Measurements from ENCODE around the gene IFNG. TPM values are rescaled to one million over a fixed set of nuclear protein-coding genes. Genes with fewer than 3 reads are reported as not detected.

IFNG gene
- total and polyA plus RNA-seq, 2 donors: not detected

DNA sequence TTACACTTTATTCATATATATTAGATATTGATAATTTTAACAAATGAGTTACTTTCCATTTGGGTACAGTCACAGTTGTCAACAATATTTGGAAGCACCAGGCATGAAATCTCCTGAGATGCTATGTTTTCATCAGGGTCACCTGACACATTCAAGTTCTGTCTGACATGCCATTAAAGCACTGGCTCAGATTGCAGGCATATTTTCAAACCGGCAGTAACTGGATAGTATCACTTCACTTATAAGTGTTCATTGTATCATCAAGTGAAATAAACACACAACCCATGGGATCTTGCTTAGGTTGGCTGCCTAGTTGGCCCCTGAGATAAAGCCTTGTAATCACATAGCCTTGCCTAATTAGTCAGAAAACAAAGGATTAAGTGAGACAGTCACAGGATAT, 4.8 kb downstream of the IFNG start:
- 26% methylated on average over 1 of the region's 1 CpG for WGBS
- Histone ChIP-seq H3K36me3 (ENCODE audit: insufficient read depth) (no peaks in the 10 kb centered on the region), H3K4me3 (ENCODE audit: low read depth, low read length) (no peak overlapping the region), H3K4me1 (ENCODE audit: insufficient read depth) (no peaks in the 10 kb centered on the region), H3K27ac (ENCODE audit: low read depth) (no peak overlapping the region)
- DNase-seq (ENCODE audit: extremely low spot score): no peak

DNA sequence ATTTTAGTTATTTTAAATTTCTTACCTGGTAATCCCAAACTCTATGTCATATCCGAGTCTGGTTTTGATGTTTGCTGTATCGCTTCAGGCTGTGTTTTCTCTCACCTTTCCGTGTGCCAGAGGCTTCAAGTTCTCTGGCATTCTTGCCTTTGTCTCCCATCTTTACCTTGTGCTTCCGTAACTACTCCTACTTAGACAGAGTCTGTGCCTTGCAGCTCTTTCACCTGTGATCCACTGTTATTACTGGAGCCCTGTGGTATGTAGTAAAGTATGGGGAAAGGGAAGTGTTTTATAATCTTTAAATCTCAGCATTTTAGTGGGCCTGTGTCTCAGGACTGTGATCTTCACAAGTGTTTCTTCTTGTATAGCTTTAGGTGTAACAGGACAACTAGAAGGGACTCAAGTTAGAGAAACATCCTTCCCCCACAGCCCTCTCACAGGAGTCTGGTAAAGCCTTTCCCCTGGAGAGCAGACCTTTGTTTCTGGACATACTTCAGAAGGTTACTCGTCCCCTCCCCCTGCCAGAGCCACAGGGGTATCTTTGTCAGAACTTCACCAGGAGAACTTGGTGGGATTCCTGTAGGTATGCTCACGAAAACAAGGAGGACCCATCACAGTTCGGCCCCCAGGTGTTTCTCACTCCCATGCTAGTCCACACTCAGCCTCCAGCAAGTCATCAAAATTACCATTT, 11.1 kb downstream of the IFNG start:
- no peak overlapping the region for H3K4me3 ChIP-seq (ENCODE audit: low read depth, low read length)
- H3K36me3 ChIP-seq (ENCODE audit: insufficient read depth): no peaks in the 10 kb centered on the region
- DNase-seq (ENCODE audit: extremely low spot score): no peak
- no peak overlapping the region for H3K27ac ChIP-seq (ENCODE audit: low read depth)
- no peaks in the 10 kb centered on the region for H3K4me1 ChIP-seq (ENCODE audit: insufficient read depth)
- WGBS: 76% methylated on average over 7 of the region's 7 CpGs

DNA sequence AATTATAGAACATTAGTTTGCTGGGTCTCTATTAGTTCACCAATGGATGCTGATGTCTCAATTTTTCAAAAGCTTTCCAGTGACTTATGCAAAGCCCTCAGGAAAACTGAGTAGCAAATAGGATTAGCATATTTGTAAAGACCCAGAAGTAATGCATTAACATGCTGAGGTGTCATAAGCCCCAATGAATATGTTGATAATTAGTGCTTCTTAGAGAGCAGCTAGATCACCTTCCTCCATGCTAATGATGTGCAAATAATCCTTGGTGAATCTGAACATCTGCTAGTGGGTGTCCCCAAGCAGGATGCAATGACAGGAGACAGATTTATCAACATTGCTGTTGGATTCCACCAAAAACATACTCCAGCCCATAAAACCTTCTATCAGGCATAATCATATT, 19.0 kb downstream of the IFNG start:
- H3K4me1 ChIP-seq (ENCODE audit: insufficient read depth): no peaks in the 10 kb centered on the region
- H3K4me3 ChIP-seq (ENCODE audit: low read depth, low read length): no peak overlapping the region
- H3K27ac ChIP-seq (ENCODE audit: low read depth): no peak overlapping the region
- no peak for DNase-seq (ENCODE audit: extremely low spot score)
- H3K36me3 ChIP-seq (ENCODE audit: insufficient read depth): no peaks in the 10 kb centered on the region

DNA sequence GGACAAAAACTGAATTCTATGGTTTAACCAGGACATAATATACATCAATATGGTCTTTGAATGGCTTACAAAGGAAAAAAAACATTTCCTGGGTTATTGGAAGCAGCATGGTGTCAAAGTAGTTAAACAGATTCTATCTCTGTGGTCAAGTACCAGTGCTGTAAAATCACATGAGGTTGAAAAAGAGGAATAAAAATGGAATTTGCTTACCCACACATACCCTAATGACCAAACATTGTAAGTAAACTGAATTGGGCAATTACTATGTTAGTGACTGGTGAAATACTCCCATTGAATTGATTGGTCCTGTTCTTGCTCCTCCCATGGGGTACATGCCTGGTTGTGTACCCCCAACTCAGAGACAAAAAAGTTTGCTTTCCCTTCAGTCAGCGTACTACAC, 19.6 kb downstream of the IFNG start:
- H3K4me1 ChIP-seq (ENCODE audit: insufficient read depth): no peaks in the 10 kb centered on the region
- H3K27ac ChIP-seq (ENCODE audit: low read depth): no peak overlapping the region
- H3K4me3 ChIP-seq (ENCODE audit: low read depth, low read length): no peak overlapping the region
- no peak for DNase-seq (ENCODE audit: extremely low spot score)
- no peaks in the 10 kb centered on the region for H3K36me3 ChIP-seq (ENCODE audit: insufficient read depth)
- WGBS: 80% methylated on average over 1 of the region's 1 CpG

DNA sequence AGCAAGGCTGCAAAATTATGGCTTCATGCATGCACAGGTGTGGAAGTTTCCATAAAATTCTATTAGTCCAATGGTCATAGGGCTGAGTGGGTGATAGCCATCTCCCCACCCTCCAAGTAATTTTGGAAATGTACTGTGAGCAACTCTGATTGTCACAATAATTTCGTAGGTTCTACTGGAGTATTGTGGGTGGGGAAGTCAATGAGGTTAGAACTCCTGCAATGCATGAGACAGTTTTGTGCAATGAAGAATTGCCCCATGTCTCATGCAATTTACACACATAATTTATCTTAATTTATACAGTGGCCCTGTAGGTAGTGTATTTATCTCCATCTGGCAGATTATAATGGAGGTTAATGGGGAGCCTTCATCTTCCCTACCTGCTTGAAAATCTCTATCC, 20.5 kb downstream of the IFNG start:
- H3K36me3 ChIP-seq (ENCODE audit: insufficient read depth): no peaks in the 10 kb centered on the region
- no peak for DNase-seq (ENCODE audit: extremely low spot score)
- no peak overlapping the region for H3K27ac ChIP-seq (ENCODE audit: low read depth)
- 79% methylated on average over 1 of the region's 1 CpG for WGBS
- H3K4me3 ChIP-seq (ENCODE audit: low read depth, low read length): no peak overlapping the region
- H3K4me1 ChIP-seq (ENCODE audit: insufficient read depth): no peaks in the 10 kb centered on the region

DNA sequence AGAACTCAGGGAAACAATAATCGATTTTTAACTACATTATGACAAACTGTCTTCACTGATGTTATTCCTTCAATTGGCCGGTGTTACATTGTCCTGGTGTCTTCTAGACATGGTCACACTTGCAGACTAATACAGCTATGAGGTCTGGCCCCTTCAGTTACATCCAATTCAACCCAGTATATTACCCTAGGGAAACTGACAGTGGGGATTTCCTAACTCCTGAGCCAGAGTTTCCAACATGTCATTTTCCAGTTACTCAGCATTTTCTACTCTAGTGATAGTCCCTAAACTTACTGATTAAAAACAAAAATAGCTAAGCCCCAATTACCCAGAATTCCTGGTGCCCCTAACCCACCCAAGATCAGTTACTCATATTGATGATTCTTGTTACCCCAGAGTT, 21.1 kb downstream of the IFNG start:
- WGBS: 88% methylated on average over 2 of the region's 2 CpGs
- Histone ChIP-seq H3K27ac (ENCODE audit: low read depth) (no peak overlapping the region), H3K4me3 (ENCODE audit: low read depth, low read length) (no peak overlapping the region), H3K4me1 (ENCODE audit: insufficient read depth) (no peaks in the 10 kb centered on the region), H3K36me3 (ENCODE audit: insufficient read depth) (no peaks in the 10 kb centered on the region)
- DNase-seq (ENCODE audit: extremely low spot score): no peak

DNA sequence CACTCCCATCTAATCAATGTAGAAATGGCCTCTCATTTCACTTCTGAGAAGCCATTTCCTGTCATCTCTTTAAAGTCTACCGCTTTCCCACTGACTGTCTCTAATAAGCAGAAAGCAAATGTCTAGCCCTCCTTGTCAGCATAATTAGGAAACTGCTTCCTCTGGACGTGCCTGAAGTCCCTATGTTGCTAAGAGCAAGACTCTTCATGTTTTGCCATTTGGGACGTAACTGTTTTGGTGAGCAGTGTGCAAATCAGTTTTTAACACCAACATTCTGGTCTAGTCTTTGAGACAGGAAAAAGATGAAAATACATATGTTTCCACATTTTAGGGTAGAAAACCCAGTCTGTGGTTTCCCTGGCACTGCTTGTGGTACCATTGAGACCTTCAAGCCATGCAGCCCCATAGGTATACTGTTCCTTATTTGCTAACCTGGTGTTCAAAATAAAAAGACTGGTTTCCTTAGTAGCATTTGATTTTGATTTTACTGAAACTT, 22.2 kb downstream of the IFNG start:
- Histone ChIP-seq H3K4me1 (ENCODE audit: insufficient read depth) (no peaks in the 10 kb centered on the region), H3K4me3 (ENCODE audit: low read depth, low read length) (no peak overlapping the region), H3K27ac (ENCODE audit: low read depth) (no peak overlapping the region), H3K36me3 (ENCODE audit: insufficient read depth) (no peaks in the 10 kb centered on the region)
- no peak for DNase-seq (ENCODE audit: extremely low spot score)
- 46% methylated on average over 3 of the region's 3 CpGs for WGBS

DNA sequence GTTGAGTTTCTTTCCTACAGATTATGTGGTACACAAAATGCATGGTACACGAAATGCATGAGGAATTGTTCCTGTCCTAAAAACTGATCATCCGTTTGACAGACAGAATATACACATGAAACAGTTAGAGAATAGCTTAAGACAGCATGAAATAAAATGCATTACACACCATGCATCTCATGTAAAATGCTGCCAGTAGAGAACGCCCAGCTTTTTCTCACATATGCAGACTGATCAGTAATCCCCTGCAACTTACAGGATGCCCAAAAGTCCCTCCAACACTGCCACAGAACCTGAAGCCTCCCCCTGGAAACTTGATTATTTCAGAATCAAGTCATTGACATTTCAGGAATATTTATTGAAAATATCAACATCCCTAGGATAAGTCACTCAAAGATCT, 24.0 kb downstream of the IFNG start:
- no peaks in the 10 kb centered on the region for H3K4me1 ChIP-seq (ENCODE audit: insufficient read depth)
- no peak overlapping the region for H3K4me3 ChIP-seq (ENCODE audit: low read depth, low read length)
- no peak overlapping the region for H3K27ac ChIP-seq (ENCODE audit: low read depth)
- no peaks in the 10 kb centered on the region for H3K36me3 ChIP-seq (ENCODE audit: insufficient read depth)
- no peak for DNase-seq (ENCODE audit: extremely low spot score)
- WGBS: 81% methylated on average over 3 of the region's 3 CpGs

DNA sequence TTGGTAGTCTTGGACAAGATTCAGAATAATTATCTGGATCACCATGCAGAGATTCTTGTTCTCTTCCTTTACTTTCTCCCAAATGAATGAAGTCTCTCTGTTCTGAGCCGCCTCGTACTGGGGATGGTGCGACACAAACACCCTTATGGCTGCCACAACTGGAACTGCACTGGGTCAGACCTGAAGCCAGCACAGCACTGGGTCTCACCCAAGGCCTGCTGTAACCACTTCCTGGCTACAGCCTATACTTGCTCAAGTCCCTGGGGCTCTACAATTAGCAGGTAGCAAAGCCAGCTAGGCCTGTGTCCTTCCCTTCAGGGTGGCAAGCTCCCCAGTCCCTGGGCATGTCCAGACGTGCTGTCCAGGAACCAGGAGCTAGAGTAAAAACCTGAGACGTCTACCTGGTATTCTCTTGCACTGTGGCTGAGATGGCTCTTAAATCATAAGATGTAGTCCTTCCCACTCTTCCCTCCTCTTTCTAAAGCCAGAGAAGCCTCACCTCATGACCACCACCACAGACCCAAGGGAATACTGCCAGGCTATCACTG, 27.6 kb downstream of the IFNG start:
- H3K4me3 ChIP-seq (ENCODE audit: low read depth, low read length): no peak overlapping the region
- H3K4me1 ChIP-seq (ENCODE audit: insufficient read depth): no peaks in the 10 kb centered on the region
- no peak overlapping the region for H3K27ac ChIP-seq (ENCODE audit: low read depth)
- WGBS: 90% methylated on average over 5 of the region's 5 CpGs
- DNase-seq (ENCODE audit: extremely low spot score): no peak
- no peaks in the 10 kb centered on the region for H3K36me3 ChIP-seq (ENCODE audit: insufficient read depth)

DNA sequence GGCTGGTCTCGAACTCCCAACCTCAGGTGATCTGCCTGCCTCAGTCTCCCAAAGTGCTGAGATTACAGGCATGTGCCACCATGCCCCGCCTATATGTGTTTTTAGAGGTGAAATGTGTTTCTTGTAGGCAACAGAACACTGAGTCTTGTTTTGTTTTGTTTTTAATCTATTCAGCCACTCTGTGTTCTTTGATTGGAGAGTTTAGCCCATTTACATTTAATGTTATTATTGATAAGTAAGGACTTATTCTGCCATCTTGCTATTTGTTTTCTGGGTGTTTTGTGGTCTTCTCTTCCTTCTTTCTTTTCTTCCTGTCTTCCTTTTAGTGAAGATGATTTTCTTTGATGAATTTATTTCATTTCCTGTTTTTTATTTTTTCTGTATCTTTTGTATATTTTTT, 29.6 kb downstream of the IFNG start:
- Histone ChIP-seq H3K4me1 (ENCODE audit: insufficient read depth) (no peaks in the 10 kb centered on the region), H3K27ac (ENCODE audit: low read depth) (no peak overlapping the region), H3K36me3 (ENCODE audit: insufficient read depth) (no peaks in the 10 kb centered on the region), H3K4me3 (ENCODE audit: low read depth, low read length) (no peak overlapping the region)
- WGBS: 90% methylated on average over 2 of the region's 2 CpGs
- DNase-seq (ENCODE audit: extremely low spot score): no peak

DNA sequence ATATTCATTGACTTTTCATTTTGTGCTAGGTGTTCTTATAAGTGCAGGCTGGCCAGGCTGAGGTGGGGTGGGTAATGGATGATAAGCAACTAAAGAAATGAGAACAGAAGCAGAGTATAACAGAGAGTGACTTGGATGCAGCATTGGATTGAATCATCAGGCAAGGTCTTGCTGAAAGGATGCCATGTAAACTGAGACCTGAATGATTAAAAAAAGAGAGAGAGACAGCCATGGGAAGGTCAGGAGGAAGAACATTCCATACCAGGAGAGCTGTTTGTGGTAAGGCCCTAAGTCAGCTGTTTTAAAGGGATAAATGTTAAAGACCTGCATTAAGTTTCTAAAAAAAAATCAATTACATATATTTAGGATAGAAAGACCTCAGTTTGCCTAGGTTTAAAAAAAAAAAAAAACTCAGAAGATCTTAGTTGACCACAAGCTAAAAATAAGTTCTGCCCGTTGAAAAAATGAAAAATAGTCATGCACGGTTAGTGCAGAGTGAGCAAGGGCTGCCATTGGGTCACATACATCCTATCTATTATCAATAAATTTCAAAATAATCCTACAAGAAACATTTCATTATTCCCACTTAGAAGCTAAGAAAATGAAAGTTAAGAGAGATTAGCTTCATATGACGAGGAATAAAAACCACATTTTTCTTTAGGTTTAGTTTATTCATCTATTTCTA, 37.2 kb downstream of the IFNG start:
- H3K36me3 ChIP-seq (ENCODE audit: insufficient read depth): no peaks in the 10 kb centered on the region
- DNase-seq (ENCODE audit: extremely low spot score): no peak
- H3K4me3 ChIP-seq (ENCODE audit: low read depth, low read length): no peak overlapping the region
- no peak overlapping the region for H3K27ac ChIP-seq (ENCODE audit: low read depth)
- WGBS: 71% methylated on average over 3 of the region's 3 CpGs
- H3K4me1 ChIP-seq (ENCODE audit: insufficient read depth): no peaks in the 10 kb centered on the region

DNA sequence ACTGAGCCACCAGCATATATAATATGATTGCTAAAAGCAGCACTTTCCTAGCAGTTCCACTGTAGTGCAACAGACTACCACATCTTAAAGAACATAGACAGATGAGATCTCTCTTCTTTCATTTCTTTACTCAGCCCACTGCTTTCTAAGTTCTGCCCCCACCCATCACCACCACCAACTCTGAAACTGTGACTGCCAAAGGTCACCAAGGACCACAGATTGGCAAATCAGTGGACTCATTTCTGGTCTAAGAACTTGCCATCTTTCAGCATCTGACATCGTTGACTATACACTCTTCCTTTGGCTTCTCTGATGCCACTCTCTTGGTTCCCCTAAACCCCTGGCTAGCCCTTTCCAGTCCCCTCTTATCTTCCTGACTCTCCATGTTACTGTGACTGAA, 38.4 kb downstream of the IFNG start:
- H3K36me3 ChIP-seq (ENCODE audit: insufficient read depth): no peaks in the 10 kb centered on the region
- DNase-seq (ENCODE audit: extremely low spot score): no peak
- no peak overlapping the region for H3K4me3 ChIP-seq (ENCODE audit: low read depth, low read length)
- H3K4me1 ChIP-seq (ENCODE audit: insufficient read depth): no peaks in the 10 kb centered on the region
- no peak overlapping the region for H3K27ac ChIP-seq (ENCODE audit: low read depth)
- 84% methylated on average over 1 of the region's 1 CpG for WGBS

DNA sequence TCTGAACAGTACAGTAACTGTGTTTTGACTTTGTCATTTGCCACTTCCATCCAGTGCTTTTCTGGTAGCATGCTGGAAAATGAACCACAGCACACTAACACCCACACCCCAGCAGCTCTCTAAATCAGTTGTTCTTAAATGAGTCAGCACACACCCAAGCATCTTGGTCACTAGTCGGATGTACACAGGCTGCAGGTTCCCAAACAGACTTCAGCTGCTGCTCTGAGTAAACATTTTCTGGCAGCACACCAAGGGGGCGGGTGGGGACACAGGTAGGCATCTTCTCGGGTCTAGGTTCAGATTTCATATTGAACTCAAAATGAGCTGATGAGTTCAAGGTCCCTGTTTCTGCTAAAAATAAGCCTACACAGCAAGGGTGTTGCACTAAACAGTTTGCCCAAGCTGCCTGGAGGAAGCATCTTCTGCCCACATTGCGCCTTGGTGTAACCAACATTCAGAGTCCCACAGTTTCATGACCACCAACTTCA, 39.8 kb downstream of the IFNG start:
- no peak overlapping the region for H3K27ac ChIP-seq (ENCODE audit: low read depth)
- H3K4me3 ChIP-seq (ENCODE audit: low read depth, low read length): no peak overlapping the region
- WGBS: 71% methylated on average over 4 of the region's 4 CpGs
- DNase-seq (ENCODE audit: extremely low spot score): no peak
- no peaks in the 10 kb centered on the region for H3K36me3 ChIP-seq (ENCODE audit: insufficient read depth)
- H3K4me1 ChIP-seq (ENCODE audit: insufficient read depth): no peaks in the 10 kb centered on the region

DNA sequence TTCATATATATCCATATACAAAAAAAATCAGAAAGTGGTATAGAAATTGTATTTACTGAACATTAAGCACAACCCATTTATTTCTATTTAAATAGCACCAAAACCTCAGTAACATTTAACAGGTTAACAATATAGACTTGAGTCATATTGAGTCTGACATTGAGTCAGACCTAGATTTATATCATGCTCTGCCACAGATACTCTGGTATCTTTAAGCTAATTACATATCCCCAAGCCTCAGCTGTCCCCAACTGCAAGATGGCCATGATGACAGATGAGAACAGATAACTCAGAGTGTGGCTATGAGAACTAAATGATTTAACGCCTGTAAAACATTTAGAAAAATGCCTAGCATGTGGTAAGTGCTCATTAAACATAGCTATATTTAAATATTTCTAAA, 40.3 kb downstream of the IFNG start:
- Histone ChIP-seq H3K4me1 (ENCODE audit: insufficient read depth) (no peaks in the 10 kb centered on the region), H3K27ac (ENCODE audit: low read depth) (no peak overlapping the region), H3K4me3 (ENCODE audit: low read depth, low read length) (no peak overlapping the region), H3K36me3 (ENCODE audit: insufficient read depth) (no peaks in the 10 kb centered on the region)
- no peak for DNase-seq (ENCODE audit: extremely low spot score)
- 75% methylated on average over 1 of the region's 1 CpG for WGBS
